GM10266 (cell line): ENCODE data around the gene DCLK1.

Experiments used
- DNase-seq: peaks from one replicate; pipeline ENCODE4 v3.0.0; 2012; ENCODE audit errors: extremely low spot score
- CTCF ChIP-seq: IDR thresholded peaks from 2 replicates; pipeline ENCODE4 v1.5.1; 2012; ENCODE audit warnings: mild to moderate bottlenecking, low read depth; ENCODE audit not compliant: control insufficient read depth, insufficient read depth; ENCODE audit errors: missing control alignments

Gene DCLK1

GRCh38 chr13:36088001-36088400 lies 43.2 kb downstream of the DCLK1 start:
- no peak for TF ChIP-seq CTCF
- DNase-seq = no peak

DNA sequence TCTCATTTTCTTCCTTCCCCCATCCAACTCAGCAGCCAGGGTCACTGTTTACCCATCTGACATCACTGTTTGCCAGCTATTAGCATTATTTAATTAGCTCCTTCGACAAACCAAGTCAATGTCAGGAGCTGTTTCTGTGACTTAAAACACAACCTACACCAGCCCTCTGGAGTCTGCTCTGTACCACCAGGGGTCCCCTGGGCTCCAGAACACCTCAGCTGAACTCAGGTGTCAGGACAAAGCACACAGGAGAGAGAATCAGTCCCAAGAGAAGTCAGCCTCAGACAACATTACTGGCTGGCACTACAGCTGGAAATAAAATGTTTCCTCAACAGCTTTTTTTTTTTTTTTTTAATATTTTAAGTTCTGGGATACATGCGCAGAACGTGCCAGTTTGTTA lies 45.1 kb downstream of the DCLK1 start:
- no peak for TF ChIP-seq CTCF
- DNase-seq = no peak

DNA sequence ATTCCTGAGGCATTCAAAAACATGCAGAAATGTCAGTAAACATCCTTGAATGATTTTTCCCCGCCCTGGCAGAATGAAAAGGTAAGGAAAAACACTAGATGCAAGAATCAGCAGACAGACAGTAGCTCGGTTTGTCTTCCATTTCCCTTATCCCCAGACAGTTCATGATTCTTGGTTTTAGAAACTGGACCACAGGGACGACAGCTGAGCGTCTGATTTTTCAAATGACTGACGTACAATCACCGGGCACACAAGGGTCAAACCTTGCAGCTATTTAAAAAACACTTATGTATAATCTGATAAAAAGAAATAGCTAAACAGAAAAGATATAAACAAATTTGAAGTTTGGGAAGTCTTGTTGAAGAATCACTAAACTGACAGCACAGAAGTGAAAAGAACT lies 47.1 kb downstream of the DCLK1 start:
- no peak for TF ChIP-seq CTCF
- DNase-seq = no peak

DNA sequence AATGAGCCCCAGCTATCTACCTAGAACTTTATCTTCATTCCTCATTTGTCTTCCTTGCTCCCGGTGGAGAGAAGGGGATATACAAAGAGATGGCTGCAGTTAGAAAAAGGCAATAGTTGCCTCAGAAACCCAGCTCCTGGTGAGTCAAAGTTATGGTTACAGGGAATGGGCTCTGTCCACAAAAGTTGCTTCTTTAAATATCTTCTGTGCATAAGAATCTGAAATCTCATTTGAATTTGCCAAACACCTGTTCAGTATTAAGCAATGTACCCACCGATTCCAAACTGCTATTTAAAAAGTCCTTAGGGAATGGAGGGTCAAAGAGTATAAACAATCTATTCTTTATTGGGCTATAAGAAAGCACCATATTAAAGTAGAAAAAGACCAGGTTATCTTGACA lies 48.4 kb downstream of the DCLK1 start:
- no peak for DNase-seq
- no peak for TF ChIP-seq CTCF

DNA sequence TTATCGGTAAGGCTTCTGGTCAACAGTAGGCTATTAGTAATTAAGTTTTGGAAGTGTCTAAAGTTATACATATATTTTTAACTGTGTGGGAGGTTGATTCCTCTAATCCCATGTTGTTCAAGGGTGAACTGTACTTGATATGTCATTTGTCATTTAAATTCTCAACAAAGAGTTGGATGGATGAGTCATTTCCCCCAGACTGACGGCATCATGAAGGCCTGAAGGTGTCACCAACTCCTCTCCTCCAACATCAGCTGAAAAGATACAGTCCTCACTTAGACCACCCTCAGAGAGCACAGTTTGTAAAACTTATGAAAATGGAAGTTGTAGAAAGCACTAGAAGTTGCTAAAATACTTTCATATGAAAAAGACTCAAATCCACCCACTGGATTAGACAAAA lies 48.8 kb downstream of the DCLK1 start:
- TF ChIP-seq CTCF = no peak
- no peak for DNase-seq

DNA sequence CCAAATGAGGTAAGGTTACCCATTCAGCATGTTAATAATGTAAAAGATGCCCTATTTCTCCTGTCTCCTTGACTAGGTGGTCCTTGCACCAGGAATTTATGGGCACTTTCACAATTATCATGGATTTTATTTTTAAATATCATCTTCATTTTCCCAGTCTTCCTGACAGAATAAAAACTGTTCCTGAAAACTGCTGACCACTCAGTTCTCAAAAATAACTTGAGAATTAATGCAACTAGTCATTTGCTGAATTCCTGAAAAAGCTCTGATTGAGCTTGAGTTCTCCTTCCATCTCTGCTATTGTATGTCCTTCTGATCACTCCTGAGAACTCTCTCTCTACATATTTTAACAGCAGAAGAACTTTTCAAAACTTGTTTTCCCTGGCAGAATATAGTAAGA lies 55.0 kb downstream of the DCLK1 start:
- no peak for TF ChIP-seq CTCF
- no peak for DNase-seq

DNA sequence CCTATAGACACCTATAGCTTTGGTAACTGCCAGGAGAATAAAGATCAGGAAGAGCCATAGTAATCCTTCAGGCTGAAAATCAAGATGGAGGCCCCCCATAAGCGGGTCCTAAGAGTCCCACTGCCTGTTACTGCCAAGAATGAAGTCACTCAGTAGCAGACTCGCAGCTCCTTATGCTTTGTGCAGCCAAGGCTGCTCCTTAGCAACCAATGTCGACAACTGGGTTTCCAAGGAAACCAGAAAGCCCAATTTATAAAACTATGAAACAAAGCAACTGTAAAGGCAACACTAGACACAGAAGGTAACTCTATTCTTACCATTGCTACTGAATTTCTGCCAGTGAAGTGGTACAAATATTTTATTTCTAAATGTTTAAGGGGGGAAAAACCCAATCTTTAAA lies 56.5 kb downstream of the DCLK1 start:
- no peak for TF ChIP-seq CTCF
- DNase-seq = no peak
